Measurements from ENCODE around the gene ACOT12.
"Not testable (repeated sequence)": the region's sequence is repeated elsewhere in the genome, so short reads cannot be mapped to it uniquely, and the experiment has no call there.

Gene ACOT12

GRCh38 chr5:81393783-81394718 is at the start of gene ACOT12:
TSS of gene ACOT12 (minus strand) at chr5:81394134. CDS start at chr5:81394114, 20 bp downstream.
- in situ Hi-C loops (cut with MboI; ENCODE audit: low sequenced_read_pairs): no loop called here

DNA sequence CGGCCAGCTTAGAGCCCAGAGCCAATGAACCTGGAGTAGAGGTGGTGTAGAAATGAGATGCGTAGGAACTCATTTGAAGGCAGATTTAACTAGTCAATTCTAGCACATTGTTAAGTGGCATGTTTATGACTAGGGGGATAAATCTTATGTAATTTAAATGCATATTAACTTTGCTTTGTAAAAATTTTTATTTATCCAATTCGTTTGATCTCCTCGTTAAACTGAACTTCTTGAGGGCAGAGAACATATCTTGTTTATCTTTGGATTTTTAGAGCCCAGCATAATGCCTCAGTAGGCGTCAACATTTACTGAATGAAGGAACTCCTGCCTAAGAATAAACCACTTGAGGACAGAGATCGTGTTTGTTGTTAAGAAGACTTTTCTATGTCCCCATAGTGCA is 41.1 kb upstream of the ACOT12 start:
- in situ Hi-C loops (cut with MboI; ENCODE audit: low sequenced_read_pairs): no loop called here

DNA sequence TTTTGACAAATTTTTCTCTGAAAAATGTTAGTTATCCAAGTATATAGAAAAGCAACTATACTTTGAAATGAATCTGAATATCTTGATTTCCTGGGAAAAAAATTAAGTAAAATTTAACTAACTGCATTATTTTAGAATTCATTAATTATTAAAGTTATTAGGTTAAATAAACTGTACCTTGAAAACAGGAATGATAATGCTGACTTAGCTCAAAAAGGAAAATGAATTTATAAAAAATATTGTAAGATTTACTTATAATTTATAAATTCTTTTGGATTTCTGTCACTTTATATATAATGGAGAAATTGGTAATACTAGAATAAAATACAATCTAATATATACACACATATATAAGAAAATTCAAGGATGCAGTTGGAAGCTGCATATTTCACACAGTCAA is 36.1 kb upstream of the ACOT12 start:
- in situ Hi-C loops (cut with MboI; ENCODE audit: low sequenced_read_pairs): no loop called here

DNA sequence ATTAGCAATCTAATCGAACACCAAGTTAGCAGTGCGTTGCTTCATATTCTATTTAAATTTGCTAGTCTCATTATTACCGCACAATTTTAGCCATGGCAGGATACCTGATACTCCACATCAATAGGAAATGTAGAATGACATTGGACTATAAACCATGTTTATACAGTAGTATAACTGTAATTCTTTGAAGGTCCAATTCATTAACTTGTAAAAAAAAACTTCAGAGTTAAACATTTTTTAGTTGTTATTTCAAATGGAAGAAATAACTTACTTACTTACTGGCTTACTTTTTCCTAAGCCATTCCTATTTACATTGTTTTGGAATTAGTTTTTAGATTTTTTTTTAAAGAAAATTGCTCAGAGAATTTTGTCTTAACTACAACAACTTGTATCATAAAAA is 35.4 kb upstream of the ACOT12 start:
- in situ Hi-C loops (cut with MboI; ENCODE audit: low sequenced_read_pairs): no loop called here

GRCh38 chr5:81428861-81429260 is 34.9 kb upstream of the ACOT12 start:
- in situ Hi-C loops (cut with MboI; ENCODE audit: low sequenced_read_pairs): no loop called here

DNA sequence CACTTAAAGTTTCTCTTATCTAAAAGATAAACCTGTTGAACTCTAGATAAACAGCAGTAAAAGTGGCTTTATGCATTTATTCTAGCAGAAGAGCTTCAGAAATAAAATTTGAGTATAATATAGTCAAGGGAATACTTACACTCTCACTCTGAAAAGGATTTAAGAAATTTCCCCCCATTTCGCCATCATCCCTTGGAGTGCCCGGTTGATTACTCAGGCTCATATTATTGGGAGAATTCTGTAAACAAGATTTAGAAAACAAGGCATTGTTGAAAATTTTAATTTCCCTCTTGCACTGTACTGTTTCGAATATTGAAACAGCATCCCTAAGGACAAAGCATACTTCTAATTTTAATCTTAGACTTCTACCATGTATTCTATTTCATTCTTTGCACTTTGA is 34.5 kb upstream of the ACOT12 start:
- in situ Hi-C loops (cut with MboI; ENCODE audit: low sequenced_read_pairs): no loop called here

DNA sequence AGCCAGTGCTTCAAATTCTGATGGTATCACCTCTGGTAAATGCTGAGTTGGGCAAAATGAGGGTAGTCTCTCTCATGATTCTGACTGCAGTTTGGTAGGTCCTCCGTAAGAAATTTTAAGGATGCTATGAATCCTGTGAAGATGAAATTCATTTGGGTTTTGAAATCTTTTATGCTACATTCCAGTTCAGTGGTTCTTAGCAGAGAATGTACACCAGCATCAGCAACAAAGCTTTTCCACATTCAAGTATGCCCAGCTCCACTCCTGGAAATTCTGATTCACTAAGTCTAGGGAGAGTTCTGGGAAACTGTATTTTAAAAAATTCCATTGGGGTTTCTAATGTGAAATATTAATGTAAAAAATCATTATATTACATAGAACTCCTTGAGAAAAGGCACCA is 33.6 kb upstream of the ACOT12 start:
- in situ Hi-C loops (cut with MboI; ENCODE audit: low sequenced_read_pairs): no loop called here

DNA sequence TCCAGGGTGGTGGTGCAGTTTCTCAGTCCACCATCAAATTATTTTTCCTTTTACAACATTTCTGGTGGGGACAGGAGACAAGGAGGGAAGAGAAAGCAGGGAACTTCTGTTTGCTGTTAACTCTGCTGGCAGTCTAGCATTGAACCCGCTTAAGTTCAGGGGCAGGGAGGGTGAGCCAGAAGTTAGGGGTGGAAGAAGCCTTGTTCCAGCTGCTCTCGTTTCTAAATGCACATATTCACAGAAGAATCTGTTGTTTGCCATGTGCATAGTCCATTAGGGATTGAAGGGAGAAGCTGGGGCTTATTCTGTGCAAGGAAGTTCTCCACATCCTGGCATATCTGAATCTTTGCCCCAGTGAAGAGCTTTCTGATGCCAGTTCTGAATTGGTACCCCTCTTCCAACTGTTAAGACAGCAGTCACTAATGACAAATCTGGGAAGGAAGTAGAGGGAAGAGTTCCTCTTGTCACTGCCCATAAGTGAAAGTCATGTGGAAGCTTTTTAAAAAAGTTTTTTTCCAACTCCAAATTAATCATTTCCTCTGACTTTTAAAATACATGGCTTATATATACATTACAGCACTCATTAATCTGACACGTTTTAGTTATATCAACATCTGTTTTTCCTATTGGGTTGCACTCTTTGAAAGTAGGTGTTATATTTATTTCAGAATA is 32.6 kb upstream of the ACOT12 start:
- in situ Hi-C loops (cut with MboI; ENCODE audit: low sequenced_read_pairs): no loop called here

GRCh38 chr5:81425569-81425968 is 31.6 kb upstream of the ACOT12 start:
- in situ Hi-C loops (cut with MboI; ENCODE audit: low sequenced_read_pairs): no loop called here

GRCh38 chr5:81424728-81425127 is 30.8 kb upstream of the ACOT12 start:
- in situ Hi-C loops (cut with MboI; ENCODE audit: low sequenced_read_pairs): no loop called here

DNA sequence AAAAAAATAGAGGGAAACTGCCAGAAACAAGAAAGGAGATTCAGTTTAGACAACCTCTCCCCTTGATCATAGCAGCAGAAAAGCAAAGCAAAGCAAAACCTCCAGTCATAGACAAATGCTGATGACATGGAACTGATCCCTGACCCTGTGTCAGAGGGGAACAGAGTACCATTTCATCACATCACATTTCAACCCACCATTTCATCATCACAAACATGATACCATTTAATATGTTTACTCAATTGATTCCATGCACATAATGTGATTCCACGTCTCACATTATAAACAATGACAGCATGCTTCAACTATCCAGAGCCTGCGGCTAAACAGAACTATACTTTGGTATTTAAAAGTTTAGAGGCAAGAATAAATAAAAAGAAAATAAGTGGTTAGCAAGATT is 28.7 kb upstream of the ACOT12 start:
- in situ Hi-C loops (cut with MboI; ENCODE audit: low sequenced_read_pairs): no loop called here

DNA sequence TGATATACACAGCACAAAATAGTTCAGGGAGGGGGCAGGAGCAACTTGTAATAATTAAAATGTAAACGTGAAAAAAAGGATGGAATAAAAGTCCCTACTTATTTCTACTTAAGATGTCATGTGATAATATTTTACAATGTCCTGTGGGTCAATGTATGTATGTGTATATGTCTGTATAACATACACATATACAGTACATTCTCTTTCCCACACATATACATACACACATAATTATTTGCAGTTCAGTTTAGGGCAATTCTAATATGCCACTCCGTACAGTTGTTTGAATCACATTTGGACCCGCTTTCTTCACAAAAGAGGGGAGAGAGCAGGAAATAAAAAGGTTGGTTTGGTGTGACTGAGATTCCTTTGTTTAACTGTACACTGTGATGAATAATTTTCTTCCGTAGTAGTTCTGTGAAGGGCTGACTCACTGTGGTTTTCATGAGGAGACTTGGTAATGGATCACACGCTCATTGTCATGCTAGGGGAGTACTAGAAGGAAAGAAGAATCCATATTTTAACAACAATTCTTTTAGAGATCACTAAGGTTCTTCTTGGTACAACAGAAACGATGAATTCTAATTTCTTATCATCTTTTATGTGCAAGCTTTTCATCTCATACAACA is 26.2 kb upstream of the ACOT12 start:
- in situ Hi-C loops (cut with MboI; ENCODE audit: low sequenced_read_pairs): no loop called here

GRCh38 chr5:81418606-81419005 is 24.7 kb upstream of the ACOT12 start:
- in situ Hi-C loops (cut with MboI; ENCODE audit: low sequenced_read_pairs): no loop called here

GRCh38 chr5:81417052-81417451 is 23.1 kb upstream of the ACOT12 start:
- in situ Hi-C loops (cut with MboI; ENCODE audit: low sequenced_read_pairs): no loop called here

GRCh38 chr5:81409896-81410295 is 16.0 kb upstream of the ACOT12 start:
- in situ Hi-C loops (cut with MboI; ENCODE audit: low sequenced_read_pairs): no loop called here

DNA sequence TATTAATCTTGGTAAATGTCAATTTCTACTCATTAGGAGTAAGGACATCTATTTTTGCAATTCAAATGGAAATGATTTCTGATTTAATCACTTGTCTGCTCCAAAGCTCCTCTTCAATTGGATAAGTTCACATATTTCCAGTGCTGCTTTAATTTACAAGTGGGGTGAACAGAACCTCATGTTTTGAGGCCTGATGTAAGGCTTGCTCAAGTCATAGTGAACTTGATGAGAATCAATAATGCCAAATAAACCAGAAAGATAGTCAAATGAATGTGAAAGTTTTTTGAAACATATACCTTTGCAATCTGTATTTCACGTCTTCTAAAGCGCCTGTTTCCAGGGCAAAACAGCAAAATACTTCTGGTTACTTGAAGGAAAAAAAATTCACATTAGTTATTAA is 15.4 kb upstream of the ACOT12 start:
- in situ Hi-C loops (cut with MboI; ENCODE audit: low sequenced_read_pairs): no loop called here

DNA sequence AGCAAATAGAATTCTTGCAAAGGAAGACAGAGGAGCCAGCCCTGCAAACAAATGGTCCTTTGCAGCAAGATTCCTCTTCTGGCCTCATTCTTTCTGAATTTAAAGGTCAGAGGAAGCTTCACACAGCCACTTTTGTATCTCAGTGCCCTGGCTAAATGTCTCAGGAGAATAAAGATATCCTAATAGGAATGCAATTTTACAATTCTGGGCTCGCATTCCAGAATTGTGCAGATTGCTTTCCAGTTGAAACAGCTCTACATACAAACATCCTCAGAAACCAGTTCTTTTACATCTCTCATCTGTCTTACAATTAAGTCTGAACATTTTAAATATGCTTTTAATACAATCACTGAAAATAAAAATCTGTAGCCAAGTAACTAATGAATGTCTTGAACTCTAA is 14.6 kb upstream of the ACOT12 start:
- in situ Hi-C loops (cut with MboI; ENCODE audit: low sequenced_read_pairs): no loop called here

- in situ Hi-C loops (cut with MboI; ENCODE audit: low sequenced_read_pairs): not testable (repeated sequence)
These were observed 13.9 kb upstream of the ACOT12 start for GRCh38 chr5:81407811-81408210.

DNA sequence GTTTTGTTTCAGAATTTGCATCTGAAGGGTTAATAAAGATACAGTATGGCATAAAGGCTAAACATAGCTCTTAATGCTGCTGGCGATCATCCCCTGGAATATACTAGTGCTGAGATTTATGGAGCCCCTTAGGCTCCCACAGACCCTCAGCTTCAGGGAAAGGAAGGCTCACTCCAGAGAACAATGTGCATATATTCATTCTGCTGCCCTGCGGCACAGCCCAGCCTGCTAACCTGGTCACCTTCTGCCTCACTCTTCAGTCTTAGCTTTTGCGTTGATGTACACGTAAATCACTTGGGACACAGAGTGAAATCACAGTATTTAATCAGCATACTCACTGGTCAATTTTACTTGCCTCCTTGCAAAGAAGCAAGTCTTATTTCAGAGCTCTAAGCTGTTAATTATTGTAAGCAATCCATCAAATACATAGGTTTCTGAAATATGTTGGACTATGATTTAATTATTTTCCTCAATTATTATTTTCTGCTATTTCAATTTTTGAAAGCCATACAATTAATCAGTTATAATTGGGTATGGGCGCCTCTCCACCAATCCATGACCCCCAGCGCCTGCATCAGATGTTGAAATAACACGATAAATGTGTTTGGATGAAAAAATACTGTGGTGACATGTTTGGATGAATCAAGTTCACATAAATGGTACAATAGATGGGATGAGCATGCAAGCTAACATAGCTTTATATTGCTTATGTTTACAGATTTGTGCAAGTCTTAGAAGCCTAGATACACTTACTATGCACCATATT is 11.4 kb upstream of the ACOT12 start:
- in situ Hi-C loops (cut with MboI; ENCODE audit: low sequenced_read_pairs): no loop called here

DNA sequence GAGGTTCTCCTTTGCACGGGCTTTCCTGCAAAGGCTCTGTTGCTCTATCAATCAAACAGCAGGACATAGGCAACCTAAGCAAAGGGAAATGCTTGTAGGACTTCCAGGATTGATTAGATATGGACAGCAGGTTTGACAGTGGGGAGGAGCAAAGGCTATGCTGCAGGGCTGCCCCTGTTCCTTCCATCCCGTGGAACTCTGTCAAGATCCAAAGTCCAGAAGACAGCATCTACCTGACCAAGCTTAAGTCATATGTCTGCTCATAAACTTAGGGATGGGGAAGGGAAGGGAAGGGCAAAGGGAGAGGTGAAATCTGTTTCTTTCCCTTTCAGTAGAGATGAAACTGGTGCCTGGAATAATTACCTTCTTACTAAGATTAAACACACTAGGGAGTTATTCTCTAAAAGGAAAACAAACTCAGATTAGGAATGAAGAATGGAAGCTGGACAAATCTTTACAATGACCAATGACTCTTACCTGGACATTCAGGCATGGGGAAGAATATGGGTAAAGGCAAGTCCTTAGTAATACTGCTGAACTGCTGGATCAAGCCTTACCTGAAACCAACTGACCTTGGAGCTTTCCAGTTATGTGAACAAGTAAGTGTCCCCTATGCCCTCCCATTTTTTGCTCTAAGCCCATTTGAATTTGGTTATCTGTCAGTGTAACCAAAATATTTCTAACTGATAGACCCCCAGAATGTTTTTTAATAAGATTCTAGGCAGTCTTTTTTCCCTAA is 8.4 kb upstream of the ACOT12 start:
- in situ Hi-C loops (cut with MboI; ENCODE audit: low sequenced_read_pairs): no loop called here
